ENCODE data around the gene USP17L15. TPM values are rescaled to one million over a fixed set of nuclear protein-coding genes. Genes with fewer than 3 reads are reported as not detected.

The USP17L15 gene, protein sequence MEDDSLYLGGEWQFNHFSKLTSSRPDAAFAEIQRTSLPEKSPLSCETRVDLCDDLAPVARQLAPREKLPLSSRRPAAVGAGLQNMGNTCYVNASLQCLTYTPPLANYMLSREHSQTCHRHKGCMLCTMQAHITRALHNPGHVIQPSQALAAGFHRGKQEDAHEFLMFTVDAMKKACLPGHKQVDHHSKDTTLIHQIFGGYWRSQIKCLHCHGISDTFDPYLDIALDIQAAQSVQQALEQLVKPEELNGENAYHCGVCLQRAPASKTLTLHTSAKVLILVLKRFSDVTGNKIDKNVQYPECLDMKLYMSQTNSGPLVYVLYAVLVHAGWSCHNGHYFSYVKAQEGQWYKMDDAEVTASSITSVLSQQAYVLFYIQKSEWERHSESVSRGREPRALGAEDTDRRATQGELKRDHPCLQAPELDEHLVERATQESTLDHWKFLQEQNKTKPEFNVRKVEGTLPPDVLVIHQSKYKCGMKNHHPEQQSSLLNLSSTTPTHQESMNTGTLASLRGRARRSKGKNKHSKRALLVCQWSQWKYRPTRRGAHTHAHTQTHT
- not detected in 2 replicates for total RNA-seq

DNA sequence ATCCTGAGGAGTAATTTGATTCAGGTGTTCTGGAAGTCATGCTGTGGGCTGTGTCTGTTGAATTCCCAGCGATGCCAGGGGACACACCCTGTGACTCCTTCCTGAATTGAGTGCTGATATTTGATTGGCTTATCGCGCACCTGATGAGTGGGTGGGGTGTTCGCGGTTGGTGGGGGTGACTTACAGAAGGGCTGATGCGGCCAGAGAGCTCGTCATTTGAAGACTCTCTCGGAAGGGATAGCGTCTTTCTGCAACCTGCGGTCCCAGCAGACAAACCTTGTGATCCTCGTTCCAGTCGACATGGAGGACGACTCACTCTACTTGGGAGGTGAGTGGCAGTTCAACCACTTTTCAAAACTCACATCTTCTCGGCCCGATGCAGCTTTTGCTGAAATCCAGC, at the start of gene USP17L15:
Gene USP17L15 (plus strand): TSS at position 301 of the 400 bp plus-strand sequence. CDS start 0 bp downstream, at position 301.

DNA sequence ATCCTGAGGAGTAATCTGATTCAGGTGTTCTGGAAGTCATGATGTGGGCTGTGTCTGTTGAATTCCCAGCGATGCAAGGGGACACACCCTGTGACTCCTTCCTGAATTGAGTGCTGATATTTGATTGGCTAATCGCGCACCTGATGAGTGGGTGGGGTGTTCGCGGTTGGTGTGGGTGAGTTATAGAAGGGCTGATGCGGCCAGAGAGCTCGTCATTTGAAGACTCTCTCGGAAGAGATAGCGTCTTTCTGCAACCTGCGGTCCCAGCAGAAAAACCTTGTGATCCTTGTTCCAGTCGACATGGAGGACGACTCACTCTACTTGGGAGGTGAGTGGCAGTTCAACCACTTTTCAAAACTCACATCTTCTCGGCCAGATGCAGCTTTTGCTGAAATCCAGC, 23.8 kb upstream of the USP17L15 start, which contains the start of gene USP17L10:
Gene USP17L10 (plus strand): TSS at position 301 of the 400 bp plus-strand sequence. CDS start 0 bp downstream, at position 301.

DNA sequence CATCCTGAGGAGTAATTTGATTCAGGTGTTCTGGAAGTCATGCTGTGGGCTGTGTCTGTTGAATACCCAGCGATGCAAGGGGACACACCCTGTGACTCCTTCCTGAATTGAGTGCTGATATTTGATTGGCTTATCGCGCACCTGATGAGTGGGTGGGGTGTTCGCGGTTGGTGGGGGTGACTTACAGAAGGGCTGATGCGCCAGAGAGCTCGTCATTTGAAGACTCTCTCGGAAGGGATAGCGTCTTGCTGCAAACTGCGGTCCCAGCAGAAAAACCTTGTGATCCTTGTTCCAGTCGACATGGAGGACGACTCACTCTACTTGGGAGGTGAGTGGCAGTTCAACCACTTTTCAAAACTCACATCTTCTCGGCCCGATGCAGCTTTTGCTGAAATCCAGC, 19.1 kb upstream of the USP17L15 start, which contains the start of gene USP17L11:
Gene USP17L11 (plus strand): TSS at position 301 of the 400 bp plus-strand sequence. CDS start 0 bp downstream, at position 301.

DNA sequence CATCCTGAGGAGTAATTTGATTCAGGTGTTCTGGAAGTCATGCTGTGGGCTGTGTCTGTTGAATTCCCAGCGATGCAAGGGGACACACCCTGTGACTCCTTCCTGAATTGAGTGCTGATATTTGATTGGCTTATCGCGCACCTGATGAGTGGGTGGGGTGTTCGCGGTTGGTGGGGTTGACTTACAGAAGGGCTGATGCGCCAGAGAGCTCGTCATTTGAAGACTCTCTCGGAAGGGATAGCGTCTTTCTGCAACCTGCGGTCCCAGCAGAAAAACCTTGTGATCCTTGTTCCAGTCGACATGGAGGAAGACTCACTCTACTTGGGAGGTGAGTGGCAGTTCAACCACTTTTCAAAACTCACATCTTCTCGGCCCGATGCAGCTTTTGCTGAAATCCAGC, 14.3 kb upstream of the USP17L15 start, which contains the start of gene USP17L12:
Gene USP17L12 (plus strand): TSS at position 301 of the 400 bp plus-strand sequence. CDS start 0 bp downstream, at position 301.

DNA sequence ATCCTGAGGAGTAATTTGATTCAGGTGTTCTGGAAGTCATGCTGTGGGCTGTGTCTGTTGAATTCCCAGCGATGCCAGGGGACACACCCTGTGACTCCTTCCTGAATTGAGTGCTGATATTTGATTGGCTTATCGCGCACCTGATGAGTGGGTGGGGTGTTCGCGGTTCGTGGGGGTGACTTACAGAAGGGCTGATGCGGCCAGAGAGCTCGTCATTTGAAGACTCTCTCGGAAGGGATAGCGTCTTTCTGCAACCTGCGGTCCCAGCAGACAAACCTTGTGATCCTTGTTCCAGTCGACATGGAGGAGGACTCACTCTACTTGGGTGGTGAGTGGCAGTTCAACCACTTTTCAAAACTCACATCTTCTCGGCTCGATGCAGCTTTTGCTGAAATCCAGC, 9.6 kb upstream of the USP17L15 start, which contains the start of gene USP17L13:
Gene USP17L13 (plus strand): TSS at position 301 of the 400 bp plus-strand sequence. CDS start 0 bp downstream, at position 301.

DNA sequence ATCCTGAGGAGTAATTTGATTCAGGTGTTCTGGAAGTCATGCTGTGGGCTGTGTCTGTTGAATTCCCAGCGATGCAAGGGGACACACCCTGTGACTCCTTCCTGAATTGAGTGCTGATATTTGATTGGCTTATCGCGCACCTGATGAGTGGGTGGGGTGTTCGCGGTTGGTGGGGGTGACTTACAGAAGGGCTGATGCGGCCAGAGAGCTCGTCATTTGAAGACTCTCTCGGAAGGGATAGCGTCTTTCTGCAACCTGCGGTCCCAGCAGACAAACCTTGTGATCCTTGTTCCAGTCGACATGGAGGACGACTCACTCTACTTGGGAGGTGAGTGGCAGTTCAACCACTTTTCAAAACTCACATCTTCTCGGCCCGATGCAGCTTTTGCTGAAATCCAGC, 9.4 kb downstream of the USP17L15 start, which contains the start of gene USP17L17:
Gene USP17L17 (plus strand): TSS at position 301 of the 400 bp plus-strand sequence. CDS start 0 bp downstream, at position 301.

DNA sequence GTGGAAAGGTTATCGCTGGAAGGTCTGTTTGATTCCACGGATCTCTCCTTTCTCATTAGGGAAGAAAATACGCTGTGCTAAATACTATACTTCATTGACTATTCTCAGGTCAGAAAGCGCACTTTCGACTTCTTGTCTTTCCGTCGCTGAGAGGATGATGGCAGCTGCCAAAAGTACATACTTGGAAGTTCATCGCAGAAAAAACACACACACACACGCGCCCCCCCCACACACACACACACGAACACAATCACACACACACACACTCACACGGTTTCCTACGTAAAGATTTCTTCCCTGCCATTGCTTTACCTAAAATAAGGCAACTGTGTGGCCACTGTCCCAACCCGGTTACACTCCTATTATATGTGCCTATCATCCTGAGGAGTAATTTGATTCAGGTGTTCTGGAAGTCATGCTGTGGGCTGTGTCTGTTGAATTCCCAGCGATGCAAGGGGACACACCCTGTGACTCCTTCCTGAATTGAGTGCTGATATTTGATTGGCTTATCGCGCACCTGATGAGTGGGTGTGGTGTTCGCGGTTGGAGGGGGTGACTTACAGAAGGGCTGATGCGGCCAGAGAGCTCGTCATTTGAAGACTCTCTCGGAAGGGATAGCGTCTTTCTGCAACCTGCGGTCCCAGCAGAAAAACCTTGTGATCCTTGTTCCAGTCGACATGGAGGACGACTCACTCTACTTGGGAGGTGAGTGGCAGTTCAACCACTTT, 13.9 kb downstream of the USP17L15 start, which contains the start of gene USP17L18:
Gene USP17L18 (plus strand): TSS at position 678 of the 728 bp plus-strand sequence. CDS start 0 bp downstream, at position 678.

DNA sequence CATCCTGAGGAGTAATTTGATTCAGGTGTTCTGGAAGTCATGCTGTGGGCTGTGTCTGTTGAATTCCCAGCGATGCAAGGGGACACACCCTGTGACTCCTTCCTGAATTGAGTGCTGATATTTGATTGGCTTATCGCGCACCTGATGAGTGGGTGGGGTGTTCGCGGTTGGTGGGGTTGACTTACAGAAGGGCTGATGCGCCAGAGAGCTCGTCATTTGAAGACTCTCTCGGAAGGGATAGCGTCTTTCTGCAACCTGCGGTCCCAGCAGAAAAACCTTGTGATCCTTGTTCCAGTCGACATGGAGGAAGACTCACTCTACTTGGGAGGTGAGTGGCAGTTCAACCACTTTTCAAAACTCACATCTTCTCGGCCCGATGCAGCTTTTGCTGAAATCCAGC, 18.9 kb downstream of the USP17L15 start, which contains the start of gene USP17L19:
Gene USP17L19 (plus strand): TSS at position 301 of the 400 bp plus-strand sequence. CDS start 0 bp downstream, at position 301.

DNA sequence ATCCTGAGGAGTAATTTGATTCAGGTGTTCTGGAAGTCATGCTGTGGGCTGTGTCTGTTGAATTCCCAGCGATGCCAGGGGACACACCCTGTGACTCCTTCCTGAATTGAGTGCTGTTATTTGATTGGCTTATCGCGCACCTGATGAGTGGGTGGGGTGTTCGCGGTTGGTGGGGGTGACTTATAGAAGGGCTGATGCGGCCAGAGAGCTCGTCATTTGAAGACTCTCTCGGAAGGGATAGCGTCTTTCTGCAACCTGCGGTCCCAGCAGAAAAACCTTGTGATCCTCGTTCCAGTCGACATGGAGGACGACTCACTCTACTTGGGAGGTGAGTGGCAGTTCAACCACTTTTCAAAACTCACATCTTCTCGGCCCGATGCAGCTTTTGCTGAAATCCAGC, 23.6 kb downstream of the USP17L15 start, which contains the start of gene USP17L20:
Gene USP17L20 (plus strand): TSS at position 301 of the 400 bp plus-strand sequence. CDS start 0 bp downstream, at position 301.

DNA sequence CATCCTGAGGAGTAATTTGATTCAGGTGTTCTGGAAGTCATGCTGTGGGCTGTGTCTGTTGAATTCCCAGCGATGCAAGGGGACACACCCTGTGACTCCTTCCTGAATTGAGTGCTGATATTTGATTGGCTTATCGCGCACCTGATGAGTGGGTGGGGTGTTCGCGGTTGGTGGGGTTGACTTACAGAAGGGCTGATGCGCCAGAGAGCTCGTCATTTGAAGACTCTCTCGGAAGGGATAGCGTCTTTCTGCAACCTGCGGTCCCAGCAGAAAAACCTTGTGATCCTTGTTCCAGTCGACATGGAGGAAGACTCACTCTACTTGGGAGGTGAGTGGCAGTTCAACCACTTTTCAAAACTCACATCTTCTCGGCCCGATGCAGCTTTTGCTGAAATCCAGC, 28.4 kb downstream of the USP17L15 start, which contains the start of gene USP17L21:
Gene USP17L21 (plus strand): TSS at position 301 of the 400 bp plus-strand sequence. CDS start 0 bp downstream, at position 301.

DNA sequence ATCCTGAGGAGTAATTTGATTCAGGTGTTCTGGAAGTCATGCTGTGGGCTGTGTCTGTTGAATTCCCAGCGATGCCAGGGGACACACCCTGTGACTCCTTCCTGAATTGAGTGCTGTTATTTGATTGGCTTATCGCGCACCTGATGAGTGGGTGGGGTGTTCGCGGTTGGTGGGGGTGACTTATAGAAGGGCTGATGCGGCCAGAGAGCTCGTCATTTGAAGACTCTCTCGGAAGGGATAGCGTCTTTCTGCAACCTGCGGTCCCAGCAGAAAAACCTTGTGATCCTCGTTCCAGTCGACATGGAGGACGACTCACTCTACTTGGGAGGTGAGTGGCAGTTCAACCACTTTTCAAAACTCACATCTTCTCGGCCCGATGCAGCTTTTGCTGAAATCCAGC, 33.1 kb downstream of the USP17L15 start, which contains the start of gene USP17L22:
Gene USP17L22 (plus strand): TSS at position 301 of the 400 bp plus-strand sequence. CDS start 0 bp downstream, at position 301.

Other genes starting within 250 kb of the USP17L15 start
- not detected in 2 replicates for gene FAM90A26, start 64.0 kb upstream of the USP17L15 start, total RNA-seq
- gene USP17L10, start 23.7 kb upstream of the USP17L15 start, total RNA-seq, result not detected in 2 replicates
- gene USP17L11, start 19.0 kb upstream of the USP17L15 start, total RNA-seq, result not detected in 2 replicates
- not detected in 2 replicates for gene USP17L12, start 14.2 kb upstream of the USP17L15 start, total RNA-seq
- not detected in 2 replicates for gene USP17L13, start 9.5 kb upstream of the USP17L15 start, total RNA-seq
- not detected in 2 replicates for gene USP17L17, start 9.5 kb downstream of the USP17L15 start, total RNA-seq
- not detected in 2 replicates for gene USP17L18, start 14.2 kb downstream of the USP17L15 start, total RNA-seq
- gene USP17L19, start 19.0 kb downstream of the USP17L15 start, total RNA-seq, result not detected in 2 replicates
- not detected in 2 replicates for gene USP17L20, start 23.7 kb downstream of the USP17L15 start, total RNA-seq
- not detected in 2 replicates for gene USP17L21, start 28.5 kb downstream of the USP17L15 start, total RNA-seq
- not detected in 2 replicates for gene USP17L22, start 33.2 kb downstream of the USP17L15 start, total RNA-seq
- gene USP17L24, start 90.8 kb downstream of the USP17L15 start, total RNA-seq, result not detected in 2 replicates
- not detected in 2 replicates for gene USP17L25, start 95.5 kb downstream of the USP17L15 start, total RNA-seq
- not detected in 2 replicates for gene USP17L26, start 100.3 kb downstream of the USP17L15 start, total RNA-seq
- not detected in 2 replicates for gene USP17L5, start 105.0 kb downstream of the USP17L15 start, total RNA-seq
- not detected in 2 replicates for gene USP17L27, start 109.8 kb downstream of the USP17L15 start, total RNA-seq
- not detected in 2 replicates for gene USP17L28, start 114.5 kb downstream of the USP17L15 start, total RNA-seq
- not detected in 2 replicates for gene USP17L29, start 119.3 kb downstream of the USP17L15 start, total RNA-seq
- not detected in 2 replicates for gene USP17L30, start 128.7 kb downstream of the USP17L15 start, total RNA-seq
- not detected in 2 replicates for gene DEFB131A, start 210.0 kb downstream of the USP17L15 start, total RNA-seq

Data from myometrial cell (primary cell).